Gastrocnemius medialis (tissue), 4 donors: Measurements from ENCODE around the gene LSP1.

Experiments used
- CTCF ChIP-seq, 5 experiments: fragments of 450-650 bp in 3 of 5; fragments of 200-600 bp in 2 of 5; sonication (generic) in 2 of 5; IDR thresholded peaks in 4 of 5; conservative IDR thresholded peaks in 1 of 5; 1 replicate in 4 of 5; 2 replicates in 1 of 5; pipeline ENCODE4 v1.5.1; 2016 to 2019; ENCODE audit warnings: antibody characterized with exemption in 5 of 5, mild to moderate bottlenecking in 3 of 5, moderate library complexity in 3 of 5
- POLR2A ChIP-seq, 2 donors: fragments of 450-650 bp; IDR thresholded peaks; one replicate each; pipeline ENCODE4 v1.6.1; 2017; ENCODE audit warnings: antibody characterized with exemption in 2 of 2, mild to moderate bottlenecking in 2 of 2, moderate library complexity in 2 of 2

DNA sequence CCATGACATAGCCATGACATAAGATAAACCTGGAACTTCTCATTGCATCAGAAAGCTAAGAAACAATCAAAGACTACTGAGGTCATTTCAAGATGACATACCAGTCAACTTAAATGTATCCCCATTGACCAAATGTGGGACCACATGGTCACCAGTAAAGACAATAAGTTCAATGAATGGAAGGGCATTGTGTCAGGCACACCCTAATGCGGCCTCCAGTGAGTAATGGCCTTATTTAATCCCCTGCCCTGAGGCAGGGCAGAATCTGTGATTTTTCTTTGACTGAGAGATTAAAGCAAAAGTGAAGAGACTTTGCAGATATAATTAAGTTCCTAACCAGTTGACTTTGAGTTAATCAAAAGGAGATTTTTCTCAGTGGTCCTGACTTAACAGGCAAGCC lies 35.4 kb upstream of the LSP1 start:
- TF ChIP-seq CTCF (IDR thresholded peaks at IDR 0.05 in 4 of 5, conservative IDR thresholded peaks at IDR 0.05 in 1 of 5) (no peak), POLR2A (IDR thresholded peaks at IDR 0.05) (no peak)
